ENCODE data around the gene NMT2.

Gene NMT2

DNA sequence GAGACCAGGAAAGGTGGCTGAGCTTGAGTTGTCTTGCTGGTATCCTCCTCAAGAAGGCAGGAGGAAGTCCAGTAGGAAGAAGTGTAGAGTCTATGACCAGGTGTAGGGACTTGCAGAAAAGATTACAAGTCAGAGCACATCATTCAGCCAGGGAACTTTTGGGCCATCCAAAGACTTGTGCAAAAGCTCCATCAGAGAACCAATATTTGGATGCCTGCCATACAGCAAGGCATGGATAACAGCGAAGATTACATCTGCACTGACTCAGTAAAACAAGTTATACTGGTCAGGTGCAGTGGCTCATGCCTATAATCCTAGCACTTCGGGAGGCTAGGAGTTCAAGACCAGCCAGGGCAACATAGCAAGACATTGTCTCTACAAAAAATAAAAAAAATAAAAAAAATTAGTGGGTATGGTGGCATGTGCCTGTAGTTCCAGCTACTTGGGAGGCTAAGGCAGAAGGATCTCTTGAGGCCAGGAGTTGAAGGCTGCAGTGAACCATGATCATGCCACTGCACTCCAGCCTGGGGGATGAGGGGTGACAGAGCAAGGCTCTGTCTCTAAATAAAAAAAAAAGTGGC is 13.2 kb upstream of the NMT2 start:
- DNase-seq (ENCODE audit: low spot score): no peak

GRCh38 chr10:15180736-15181135 is 12.2 kb upstream of the NMT2 start:
- DNase-seq (ENCODE audit: low spot score): no peak

DNA sequence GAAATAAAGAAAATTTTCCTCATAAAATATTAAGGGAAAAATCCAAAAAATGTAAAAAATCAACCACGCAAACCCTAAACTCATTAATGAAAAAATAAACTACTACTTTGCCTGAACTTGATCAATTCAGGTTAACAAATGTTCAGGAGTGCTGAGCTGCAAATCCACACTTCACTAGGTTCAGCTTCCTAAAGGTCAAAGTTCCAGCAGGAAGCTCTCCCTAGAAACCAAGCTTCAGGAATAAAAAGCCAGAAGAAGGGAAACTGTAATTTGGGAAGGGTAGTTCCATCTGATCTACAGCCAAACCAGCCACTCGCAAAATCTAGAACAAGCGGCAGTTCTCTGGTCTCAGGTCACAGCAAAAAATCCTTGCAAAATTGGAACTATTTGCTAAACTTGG is 7.8 kb upstream of the NMT2 start:
- no peak for DNase-seq (ENCODE audit: low spot score)

DNA sequence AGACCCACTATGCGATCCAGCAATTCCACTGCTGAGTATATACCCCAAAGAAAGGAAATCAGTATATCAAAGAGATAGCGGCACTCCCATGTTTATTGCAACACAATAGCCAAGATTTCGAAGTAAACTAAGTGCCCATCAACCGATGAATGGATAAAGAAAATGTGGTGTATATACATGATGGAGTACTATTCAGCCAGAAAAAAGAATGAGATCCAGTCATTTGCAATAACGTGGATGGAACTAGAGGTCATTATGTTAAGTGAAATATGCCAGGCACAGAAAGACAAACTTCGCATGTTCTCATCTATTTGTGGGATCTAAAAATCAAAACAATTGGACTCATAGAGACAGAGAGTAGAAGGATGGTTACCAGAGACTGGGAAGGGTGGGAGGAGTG is 7.1 kb upstream of the NMT2 start:
- DNase-seq (ENCODE audit: low spot score): no peak

GRCh38 chr10:15172306-15172840 is 3.9 kb upstream of the NMT2 start:
- DNase-seq (ENCODE audit: low spot score): no peak

- DNase-seq (ENCODE audit: low spot score): peak; percentile 13
These were observed 1.3 kb upstream of the NMT2 start for GRCh38 chr10:15169555-15170401.

GRCh38 chr10:15168786-15169554 is 477 bp upstream of the NMT2 start:
- DNase-seq (ENCODE audit: low spot score): peak; percentile 93

GRCh38 chr10:15167411-15168290 is 842 bp downstream of the NMT2 start:
- DNase-seq (ENCODE audit: low spot score): peak; percentile 59

GRCh38 chr10:15166325-15166724 is 2.2 kb downstream of the NMT2 start:
- no peak for DNase-seq (ENCODE audit: low spot score)

DNA sequence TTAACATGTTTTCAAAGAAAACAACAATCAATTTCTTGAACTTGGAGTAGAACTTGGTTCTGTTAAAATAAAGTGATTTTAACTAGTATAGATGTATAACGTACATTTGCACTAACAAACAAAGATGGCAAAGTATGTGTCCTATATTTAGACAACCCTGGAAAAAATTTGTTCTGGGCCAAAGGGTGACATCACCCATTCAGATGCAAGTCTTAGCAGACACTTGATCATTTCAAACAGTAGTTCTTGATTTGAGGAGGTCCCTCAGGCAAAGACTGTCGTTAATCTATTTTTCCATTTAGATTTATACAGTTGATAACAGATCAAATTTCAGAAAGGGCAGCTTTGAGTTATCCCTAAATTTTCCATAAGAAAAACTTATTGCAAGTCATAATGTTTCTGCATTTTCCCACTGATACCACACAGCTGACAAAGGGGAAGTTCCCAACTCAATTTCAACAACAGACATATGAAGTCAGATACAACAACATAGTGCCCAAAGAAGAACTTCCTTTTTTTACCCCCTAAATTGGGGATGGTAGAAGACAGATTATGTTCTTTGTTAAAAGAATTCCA is 5.2 kb downstream of the NMT2 start:
- DNase-seq (ENCODE audit: low spot score): no peak

DNA sequence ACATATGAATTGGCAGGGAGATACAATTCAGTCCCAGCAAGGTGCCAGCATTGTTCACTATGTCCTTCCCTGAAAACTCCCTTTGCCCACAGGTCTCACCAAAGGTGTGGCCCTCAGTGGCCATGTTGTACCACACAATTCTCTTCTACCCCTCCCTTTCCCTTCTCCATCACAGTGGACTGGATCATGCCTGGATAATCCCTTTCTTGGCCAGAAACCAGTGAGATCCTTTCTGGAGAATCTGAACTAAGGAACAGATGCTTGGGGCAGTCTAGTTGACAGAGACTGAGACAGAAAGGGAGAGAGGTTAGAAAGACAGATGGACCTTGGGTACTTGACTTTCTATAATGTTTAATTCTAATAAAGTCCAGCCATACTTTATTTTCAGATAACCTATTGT is 9.5 kb downstream of the NMT2 start:
- no peak for DNase-seq (ENCODE audit: low spot score)

DNA sequence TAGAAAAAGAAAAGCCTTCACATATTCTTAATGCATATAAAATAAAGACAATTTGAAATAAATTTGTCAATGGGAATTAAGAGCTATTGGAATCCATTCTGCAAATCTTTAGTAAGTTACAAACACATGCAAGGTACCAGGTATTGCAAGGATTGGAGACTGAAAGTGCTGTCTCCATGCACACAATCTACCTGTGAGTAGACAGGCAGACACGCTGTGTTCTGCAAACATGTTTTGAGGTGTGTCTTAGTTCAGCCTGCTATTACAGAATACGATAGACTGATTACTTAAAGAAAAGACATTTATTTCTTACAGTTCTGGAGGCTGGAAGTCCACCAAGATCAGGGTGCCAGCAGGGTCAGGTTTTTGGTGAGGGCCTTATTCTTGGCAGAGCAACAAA is 10.0 kb downstream of the NMT2 start:
- no peak for DNase-seq (ENCODE audit: low spot score)

- DNase-seq (ENCODE audit: low spot score): no peak
These were observed 12.4 kb downstream of the NMT2 start for GRCh38 chr10:15155978-15156656.

DNA sequence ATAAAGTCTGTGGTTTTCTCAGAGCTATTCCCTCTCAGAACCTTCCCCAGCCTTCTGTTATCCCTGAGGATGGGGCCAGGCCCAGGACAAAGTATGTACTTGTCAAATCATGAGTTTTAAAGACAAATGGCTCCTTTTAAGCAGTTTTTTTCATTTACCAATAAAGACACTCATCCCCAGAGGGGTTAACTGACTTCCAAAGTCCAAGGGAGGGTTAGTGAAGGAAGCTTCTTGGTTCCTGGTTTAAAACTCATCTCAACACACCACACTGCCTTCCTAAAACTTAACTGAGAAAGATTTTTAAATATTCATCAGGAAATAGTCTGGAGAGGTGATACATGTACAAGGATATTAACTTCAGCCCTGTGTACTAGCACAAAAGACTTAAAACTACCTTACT is 15.9 kb downstream of the NMT2 start:
- no peak for DNase-seq (ENCODE audit: low spot score)

DNA sequence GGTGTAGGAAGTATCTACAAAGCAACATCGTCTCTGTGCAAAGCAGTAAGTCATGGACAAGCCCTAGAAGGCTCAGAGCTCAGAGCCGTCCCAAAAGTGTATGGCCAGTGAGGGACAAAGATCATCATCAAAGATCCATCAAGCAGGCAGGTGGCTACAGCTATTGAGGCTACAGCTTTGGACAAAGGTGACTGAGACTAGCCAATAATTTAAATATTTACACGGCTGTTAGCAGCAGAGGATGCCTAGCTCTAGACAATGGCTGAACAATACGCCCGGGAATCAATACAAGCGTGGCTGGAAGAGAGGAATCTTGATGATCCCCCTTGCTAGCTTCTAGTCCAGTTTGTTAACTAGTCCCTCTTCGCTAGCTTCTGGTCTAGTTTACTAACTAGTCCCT is 17.9 kb downstream of the NMT2 start:
- DNase-seq (ENCODE audit: low spot score): no peak

GRCh38 chr10:15149042-15149771 is 19.3 kb downstream of the NMT2 start:
- DNase-seq (ENCODE audit: low spot score): no peak

GRCh38 chr10:15147594-15148392 is 20.7 kb downstream of the NMT2 start:
- no peak for DNase-seq (ENCODE audit: low spot score)

DNA sequence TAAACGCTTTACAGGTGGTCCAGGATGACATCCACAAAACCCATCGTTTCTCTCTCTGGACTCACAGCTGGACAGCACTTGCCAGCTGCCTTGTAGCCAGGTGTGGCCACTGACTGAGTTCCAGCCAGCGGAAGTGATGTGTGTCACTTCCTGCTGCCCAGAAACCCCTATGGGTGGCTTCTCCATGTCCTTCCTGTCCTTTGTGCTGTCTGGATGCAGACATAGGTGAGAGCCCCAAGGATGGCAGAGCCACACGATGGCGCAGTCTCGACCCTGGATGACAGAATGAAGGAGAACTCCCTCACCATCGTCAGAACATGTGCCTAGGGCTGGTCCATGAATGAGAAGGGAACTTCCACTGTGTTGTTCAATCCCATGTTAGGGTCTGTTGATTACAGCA is 22.1 kb downstream of the NMT2 start:
- no peak for DNase-seq (ENCODE audit: low spot score)

DNA sequence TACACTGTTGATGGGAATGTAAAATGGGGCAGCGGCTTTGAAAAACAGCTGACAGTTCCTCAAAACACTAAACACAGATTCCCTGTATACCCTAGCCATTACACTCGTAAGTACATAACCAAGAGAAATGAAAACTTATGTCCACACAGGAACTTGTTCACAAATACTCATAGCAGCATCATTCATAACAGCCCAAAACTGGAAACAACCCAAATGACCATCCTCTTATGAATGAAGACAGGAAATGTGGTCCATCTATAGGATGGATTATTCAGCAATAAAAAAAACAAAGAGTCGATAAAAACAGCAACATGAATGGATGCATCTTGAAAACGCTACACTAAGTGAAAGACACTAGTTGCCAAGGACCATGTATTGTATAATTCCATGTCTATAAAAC is 23.7 kb downstream of the NMT2 start:
- no peak for DNase-seq (ENCODE audit: low spot score)
